Inflammatory macrophage treated with lipopolysaccharide for 4 hours (primary cell): ENCODE data around the gene LEMD1.

Experiments
- DNase-seq: peaks from one replicate; pipeline ENCODE4 v3.0.0-alpha.2; 2020

Gene LEMD1

GRCh38 chr1:205421798-205422197 lies at the start of gene LEMD1:
LEMD1 (minus strand) TSS chr1:205422056; CDS start chr1:205420536, 1,520 bp downstream.
- no peak for DNase-seq

GRCh38 chr1:205470131-205470530 lies 48.3 kb upstream of the LEMD1 start:
- no peak for DNase-seq

- no peak for DNase-seq
These were observed 44.9 kb upstream of the LEMD1 start for GRCh38 chr1:205466595-205467220.

- no peak for DNase-seq
These were observed 43.5 kb upstream of the LEMD1 start for GRCh38 chr1:205465392-205465791.

GRCh38 chr1:205458777-205459566 lies 37.1 kb upstream of the LEMD1 start:
- peak; percentile 8 for DNase-seq

- no peak for DNase-seq
These were observed 35.3 kb upstream of the LEMD1 start for GRCh38 chr1:205456868-205457745.

GRCh38 chr1:205456383-205456867 lies 34.6 kb upstream of the LEMD1 start:
- DNase-seq: no peak

GRCh38 chr1:205455581-205456382 lies 33.9 kb upstream of the LEMD1 start, which contains the start of gene BLACAT1:
BLACAT1 (minus strand) TSS chr1:205456045.
- no peak for DNase-seq

GRCh38 chr1:205454903-205455335 lies 33.1 kb upstream of the LEMD1 start:
- no peak for DNase-seq

GRCh38 chr1:205453466-205453865 lies 31.6 kb upstream of the LEMD1 start:
- no peak for DNase-seq

- DNase-seq: no peak
These were observed 31.1 kb upstream of the LEMD1 start for GRCh38 chr1:205452933-205453332.

GRCh38 chr1:205452364-205452763 lies 30.5 kb upstream of the LEMD1 start:
- no peak for DNase-seq

GRCh38 chr1:205451759-205452164 lies 29.9 kb upstream of the LEMD1 start:
- DNase-seq: no peak

GRCh38 chr1:205451202-205451601 lies 29.3 kb upstream of the LEMD1 start:
- DNase-seq: no peak

- no peak for DNase-seq
These were observed 28.6 kb upstream of the LEMD1 start for GRCh38 chr1:205450448-205450847.

- no peak for DNase-seq
These were observed 28.0 kb upstream of the LEMD1 start for GRCh38 chr1:205449750-205450443.

GRCh38 chr1:205449254-205449749 lies 27.4 kb upstream of the LEMD1 start:
- no peak for DNase-seq

- DNase-seq: no peak
These were observed 26.8 kb upstream of the LEMD1 start for GRCh38 chr1:205448540-205449253.

GRCh38 chr1:205447457-205448341 lies 25.8 kb upstream of the LEMD1 start:
- DNase-seq: peak; percentile 13

- DNase-seq: no peak
These were observed 25.0 kb upstream of the LEMD1 start for GRCh38 chr1:205446828-205447227.
